ENCODE results near the gene TECPR1. TPM values are rescaled to one million over a fixed set of nuclear protein-coding genes. Genes with fewer than 3 reads are reported as not detected.

TECPR1 gene
- total RNA-seq, 1 experiment from 2014 or later, result 13.9 TPM

- no peaks in the 10 kb centered on the region for H3K9me3 Mint-ChIP-seq
- Histone ChIP-seq H4K20me1 (ENCODE audit: control insufficient read depth, insufficient read depth, insufficient read length) (no peaks in the 10 kb centered on the region), H3K23me2 (ENCODE audit: insufficient read length, low read depth, low read length, poor library complexity, severe bottlenecking) (peaks cover 2% of the 10 kb centered on the region), H3K27ac (ENCODE audit: insufficient read length, low read depth, low read length) (no peak overlapping the region), H3K4me1 (ENCODE audit: insufficient read depth, low read length) (no peaks in the 10 kb centered on the region), H3K9me3 (ENCODE audit: control insufficient read depth, low read depth, low read length) (no peaks in the 10 kb centered on the region), H4K91ac (ENCODE audit: insufficient read length, low read depth, low read length) (no peak overlapping the region), H2BK120ac (ENCODE audit: low read depth, low read length, poor library complexity, severe bottlenecking) (no peak overlapping the region), H2BK12ac (ENCODE audit: insufficient read length, low read depth, low read length) (no peak overlapping the region), H4K5ac (ENCODE audit: insufficient read length, low read depth, low read length) (no peak overlapping the region), H2BK20ac (ENCODE audit: low read depth, low read length, poor library complexity, severe bottlenecking) (no peak overlapping the region), H2AFZ (ENCODE audit: low read length) (no peak overlapping the region), H3K18ac (ENCODE audit: insufficient read length, low read depth, low read length) (no peak overlapping the region), H3K4me2 (ENCODE audit: insufficient read depth, insufficient read length, low read length) (no peak overlapping the region), H2BK5ac (ENCODE audit: insufficient read length, low read length) (no peak overlapping the region), H3K27me3 (ENCODE audit: insufficient read depth, low read length) (no peaks in the 10 kb centered on the region), H3T11ph (ENCODE audit: low read length) (no peak overlapping the region), H3K79me2 (ENCODE audit: insufficient read depth, low read length) (no peaks in the 10 kb centered on the region), H2BK15ac (ENCODE audit: low read depth, low read length) (no peak overlapping the region), H3K4ac (ENCODE audit: low read depth, low read length) (no peak overlapping the region), H3K56ac (ENCODE audit: insufficient read length, low read depth, low read length) (no peak overlapping the region), H3K79me1 (ENCODE audit: insufficient read depth, low read depth, low read length, poor library complexity, severe bottlenecking) (no peaks in the 10 kb centered on the region), H3K23ac (ENCODE audit: insufficient read length, low read depth, low read length) (no peak overlapping the region), H2AK5ac (ENCODE audit: insufficient read length, low read length) (no peak overlapping the region), H4K8ac (replicated peaks; ENCODE audit: insufficient read length, low read depth, low read length) (no peak overlapping the region), H3K14ac (ENCODE audit: insufficient read depth, low read length) (no peak overlapping the region; the same call in 1 of the 2 replicates), H3K9ac (ENCODE audit: extremely low read depth, insufficient read length, low read length) (no peak overlapping the region)
- no peak for TF ChIP-seq CTCF (conservative IDR thresholded peaks at IDR 0.05)
- no peaks in the 10 kb centered on the region for H3K4me1 Mint-ChIP-seq
- H3K4me3 Mint-ChIP-seq, result no peak overlapping the region
- DNase-seq, result no peak
- no CpG with 5 or more reads among the region's 11 CpGs for WGBS (ENCODE audit: extremely low coverage, insufficient read length, low lambda C conversion rate)
- H3K27me3 Mint-ChIP-seq (ENCODE audit: low read depth), result no peaks in the 10 kb centered on the region
- H3K27ac Mint-ChIP-seq, result peak overlapping the region in 1 of 3 experiments; percentile 72; a peak in 1 of 7 replicates
- H3K36me3 Mint-ChIP-seq (ENCODE audit: insufficient read depth in 1 of 3, low read depth in 3 of 3), result peaks cover 0 to 3% (median 2%) of the 10 kb centered on the region in 3 experiments; a peak in 1 of 7 replicates
Measured at GRCh38 chr7:98235901-98236300, 16.1 kb downstream of the TECPR1 start.
